Osteoblast (primary cell): ENCODE results near the gene MTTP. TPM values are rescaled to one million over a fixed set of nuclear protein-coding genes. Genes with fewer than 3 reads are reported as not detected.

ENCODE experiments used
- DNase-seq: peaks from one replicate; pipeline ENCODE4 v3.0.0; 2011; ENCODE audit warnings: low spot score, mixed read lengths; ENCODE audit not compliant: insufficient read length; ENCODE audit errors: missing footprints
- H2AFZ ChIP-seq: 2 replicates; pipeline ENCODE4 v1.6.0; 2011; ENCODE audit warnings: mild to moderate bottlenecking, low read length
- H3K27ac ChIP-seq: 2 replicates; pipeline ENCODE4 v1.5.1; 2011; ENCODE audit warnings: mild to moderate bottlenecking, low read depth, low read length, moderate library complexity
- H3K27me3 ChIP-seq: 2 replicates; pipeline ENCODE4 v1.6.0; 2012; ENCODE audit warnings: mild to moderate bottlenecking, control low read depth, inconsistent platforms, low read length, moderate library complexity; ENCODE audit not compliant: insufficient read depth
- H3K36me3 ChIP-seq: 2 replicates; pipeline ENCODE4 v1.5.1; 2011; ENCODE audit warnings: mild to moderate bottlenecking, low read length, control low read depth, moderate library complexity; ENCODE audit not compliant: insufficient read depth
- H3K4me1 ChIP-seq: 2 replicates; pipeline ENCODE4 v1.5.1; 2011; ENCODE audit warnings: mild to moderate bottlenecking, low read length, control low read depth, moderate library complexity; ENCODE audit not compliant: insufficient read depth
- H3K4me2 ChIP-seq: 2 replicates; pipeline ENCODE4 v1.6.0; 2011; ENCODE audit warnings: mild to moderate bottlenecking, low read length; ENCODE audit not compliant: insufficient read depth
- H3K4me3 ChIP-seq: fragments of 200-600 bp; sonication (generic); 3 replicates; pipeline ENCODE4 v1.5.1; 2012; ENCODE audit warnings: mild to moderate bottlenecking, low read length, inconsistent platforms; ENCODE audit not compliant: insufficient read depth
- H3K79me2 ChIP-seq: 2 replicates; pipeline ENCODE4 v1.6.0; 2012; ENCODE audit warnings: mild to moderate bottlenecking, low read length, control low read depth, inconsistent platforms; ENCODE audit not compliant: insufficient read depth
- H3K9me3 ChIP-seq: 2 replicates; pipeline ENCODE4 v1.5.1; 2011; ENCODE audit warnings: low read depth, low read length, control low read depth
- H4K20me1 ChIP-seq: 2 replicates; pipeline ENCODE4 v1.6.0; 2012; ENCODE audit warnings: mild to moderate bottlenecking, low read length, control low read depth; ENCODE audit not compliant: insufficient read depth
- total RNA-seq: library from RNA; depleted of rRNA; stranded (reverse); fragments of >200 nt; gene quantifications from 2 replicates; pipeline ENCODE4 v1.2.3, GENCODE V29; 2012
- TF ChIP-seq, protein P1 (sequence below): IDR thresholded peaks from 2 replicates; pipeline ENCODE4 v1.5.1; 2011; ENCODE audit warnings: mild to moderate bottlenecking, low read depth, low read length, moderate library complexity; ENCODE audit errors: extremely low read depth

Gene MTTP
- total RNA-seq, 1 donor = not detected

DNA sequence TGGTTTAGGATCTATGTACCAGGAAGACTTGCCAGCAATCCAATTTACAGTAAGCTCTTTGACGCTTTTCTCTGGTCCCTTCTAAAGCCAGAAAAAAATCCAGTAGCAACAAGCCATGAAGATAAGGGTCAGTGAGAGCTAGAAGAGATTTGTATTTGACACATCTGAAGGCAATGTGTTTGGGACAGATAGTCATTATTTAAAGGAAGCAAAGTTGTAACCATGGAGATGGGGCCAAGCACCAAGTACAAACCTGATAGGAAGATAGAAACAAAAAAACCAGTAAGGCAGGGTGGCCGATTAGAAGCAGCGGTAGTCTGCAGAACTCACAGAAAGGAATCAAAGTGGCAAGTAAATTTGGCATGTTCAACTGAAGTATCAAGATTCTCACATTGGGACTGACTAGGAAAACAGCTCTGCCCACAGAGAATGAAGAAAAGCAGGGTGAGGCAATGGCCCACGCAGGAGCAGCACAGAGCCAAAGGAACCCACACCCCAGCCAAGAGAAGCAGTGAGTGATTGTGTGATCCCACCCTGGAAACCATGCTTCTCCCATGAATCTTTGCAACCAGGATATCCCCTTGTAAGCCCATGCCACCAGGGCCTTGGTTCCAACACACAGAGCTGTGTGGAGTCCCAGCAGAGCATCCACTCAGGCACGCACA, 95.9 kb downstream of the MTTP start:
- no peaks in the 10 kb centered on the region for H3K79me2 ChIP-seq
- H2AFZ ChIP-seq = no peak overlapping the region
- no peak for DNase-seq
- H4K20me1 ChIP-seq = no peaks in the 10 kb centered on the region
- no peaks in the 10 kb centered on the region for H3K4me1 ChIP-seq
- no peak overlapping the region for H3K4me3 ChIP-seq
- H3K4me2 ChIP-seq = no peak overlapping the region
- TF ChIP-seq, protein P1, sequence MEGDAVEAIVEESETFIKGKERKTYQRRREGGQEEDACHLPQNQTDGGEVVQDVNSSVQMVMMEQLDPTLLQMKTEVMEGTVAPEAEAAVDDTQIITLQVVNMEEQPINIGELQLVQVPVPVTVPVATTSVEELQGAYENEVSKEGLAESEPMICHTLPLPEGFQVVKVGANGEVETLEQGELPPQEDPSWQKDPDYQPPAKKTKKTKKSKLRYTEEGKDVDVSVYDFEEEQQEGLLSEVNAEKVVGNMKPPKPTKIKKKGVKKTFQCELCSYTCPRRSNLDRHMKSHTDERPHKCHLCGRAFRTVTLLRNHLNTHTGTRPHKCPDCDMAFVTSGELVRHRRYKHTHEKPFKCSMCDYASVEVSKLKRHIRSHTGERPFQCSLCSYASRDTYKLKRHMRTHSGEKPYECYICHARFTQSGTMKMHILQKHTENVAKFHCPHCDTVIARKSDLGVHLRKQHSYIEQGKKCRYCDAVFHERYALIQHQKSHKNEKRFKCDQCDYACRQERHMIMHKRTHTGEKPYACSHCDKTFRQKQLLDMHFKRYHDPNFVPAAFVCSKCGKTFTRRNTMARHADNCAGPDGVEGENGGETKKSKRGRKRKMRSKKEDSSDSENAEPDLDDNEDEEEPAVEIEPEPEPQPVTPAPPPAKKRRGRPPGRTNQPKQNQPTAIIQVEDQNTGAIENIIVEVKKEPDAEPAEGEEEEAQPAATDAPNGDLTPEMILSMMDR = no peak
- no peaks in the 10 kb centered on the region for H3K9me3 ChIP-seq
- no peaks in the 10 kb centered on the region for H3K36me3 ChIP-seq
- no peaks in the 10 kb centered on the region for H3K27me3 ChIP-seq
- H3K27ac ChIP-seq = no peak overlapping the region

Other genes starting within 250 kb of the MTTP start
- gene ADH1C, start 222.1 kb upstream of the MTTP start, total RNA-seq = 0.59 and 0.72 TPM in 2 replicates
- gene ADH7, start 139.5 kb upstream of the MTTP start, total RNA-seq = not detected in 2 replicates
- not detected in 2 replicates for gene C4orf17, start 63.8 kb upstream of the MTTP start, total RNA-seq
- gene TRMT10A, start 10.8 kb upstream of the MTTP start, total RNA-seq = 4.7 and 14.5 TPM in 2 replicates
- under 0.01 TPM in 1 of 2 replicates, not detected in the other for gene C4orf54, start 83.0 kb downstream of the MTTP start, total RNA-seq
- not detected in 2 replicates for gene DAPP1, start 242.0 kb downstream of the MTTP start, total RNA-seq